Measurements from ENCODE around the gene RNF215.

The RNF215 gene

GRCh38 chr22:30393322-30393680, 6.1 kb upstream of the RNF215 start:
- DNase-seq: no peak

GRCh38 chr22:30392661-30393321, 5.6 kb upstream of the RNF215 start:
- no peak for DNase-seq

- peak; percentile 22 for DNase-seq
Observed at GRCh38 chr22:30390974-30391691, 3.9 kb upstream of the RNF215 start.

GRCh38 chr22:30386608-30386959, 627 bp downstream of the RNF215 start:
- DNase-seq: no peak

- no peak for DNase-seq
Observed at GRCh38 chr22:30385942-30386341, 1.3 kb downstream of the RNF215 start.

- DNase-seq: no peak
Observed at GRCh38 chr22:30383061-30383460, 4.2 kb downstream of the RNF215 start.

- no peak for DNase-seq
Observed at GRCh38 chr22:30382340-30382739, 4.9 kb downstream of the RNF215 start.

GRCh38 chr22:30381264-30381663, 5.9 kb downstream of the RNF215 start:
- DNase-seq: no peak

GRCh38 chr22:30380011-30380410, 7.2 kb downstream of the RNF215 start:
- DNase-seq: no peak

- DNase-seq: no peak
Observed at GRCh38 chr22:30375312-30375849, 11.8 kb downstream of the RNF215 start.

- DNase-seq: no peak
Observed at GRCh38 chr22:30373331-30374325, 13.6 kb downstream of the RNF215 start.

GRCh38 chr22:30372915-30373314, 14.3 kb downstream of the RNF215 start:
- DNase-seq: no peak

- peak; percentile 58 for DNase-seq
Observed at GRCh38 chr22:30371981-30372380, 15.2 kb downstream of the RNF215 start.

- DNase-seq: no peak
Observed at GRCh38 chr22:30371321-30371720, 15.9 kb downstream of the RNF215 start.

- DNase-seq: no peak
Observed at GRCh38 chr22:30370641-30371230, 16.5 kb downstream of the RNF215 start.

- DNase-seq: no peak
Observed at GRCh38 chr22:30368420-30368819, 18.8 kb downstream of the RNF215 start.

- no peak for DNase-seq
Observed at GRCh38 chr22:30365891-30366290, 21.3 kb downstream of the RNF215 start.

- no peak for DNase-seq
Observed at GRCh38 chr22:30362651-30363281, 24.4 kb downstream of the RNF215 start.

- no peak for DNase-seq
Observed at GRCh38 chr22:30361916-30362650, 25.1 kb downstream of the RNF215 start.

GRCh38 chr22:30358541-30358940, 28.7 kb downstream of the RNF215 start:
- DNase-seq: no peak

- DNase-seq: no peak
Observed at GRCh38 chr22:30357650-30358215, 29.5 kb downstream of the RNF215 start.
